AG08396 (cell line): ENCODE measurements around the gene TMCC1.
"Not testable (repeated sequence)": the region's sequence is repeated elsewhere in the genome, so short reads cannot be mapped to it uniquely, and the experiment has no call there.

Experiments used
- DNase-seq: peaks from one replicate; pipeline ENCODE4 v3.0.0; 2012; ENCODE audit warnings: low spot score, mixed read lengths

The TMCC1 gene

GRCh38 chr3:129892486-129892856 lies 1.0 kb downstream of the TMCC1 start:
- no peak for DNase-seq

GRCh38 chr3:129890891-129891290 lies 2.6 kb downstream of the TMCC1 start:
- DNase-seq: no peak

GRCh38 chr3:129890125-129890524 lies 3.4 kb downstream of the TMCC1 start:
- no peak for DNase-seq

GRCh38 chr3:129888771-129889170 lies 4.7 kb downstream of the TMCC1 start:
- DNase-seq: peak; percentile 82

- no peak for DNase-seq
Observed at GRCh38 chr3:129881261-129881660, 12.2 kb downstream of the TMCC1 start.

- no peak for DNase-seq
Observed at GRCh38 chr3:129878355-129878754, 15.2 kb downstream of the TMCC1 start.

GRCh38 chr3:129874479-129874878 lies 19.0 kb downstream of the TMCC1 start:
- DNase-seq: not testable (repeated sequence)

- DNase-seq: no peak
Observed at GRCh38 chr3:129868912-129869311, 24.6 kb downstream of the TMCC1 start.

- DNase-seq: no peak
Observed at GRCh38 chr3:129867506-129868124, 25.9 kb downstream of the TMCC1 start.

- no peak for DNase-seq
Observed at GRCh38 chr3:129865806-129866205, 27.7 kb downstream of the TMCC1 start.

GRCh38 chr3:129864519-129864918 lies 29.0 kb downstream of the TMCC1 start:
- no peak for DNase-seq

GRCh38 chr3:129859272-129859671 lies 34.2 kb downstream of the TMCC1 start:
- no peak for DNase-seq

- no peak for DNase-seq
Observed at GRCh38 chr3:129857899-129858298, 35.6 kb downstream of the TMCC1 start.

- DNase-seq: not testable (repeated sequence)
Observed at GRCh38 chr3:129856790-129857189, 36.7 kb downstream of the TMCC1 start.

GRCh38 chr3:129855832-129856419 lies 37.6 kb downstream of the TMCC1 start:
- DNase-seq: peak; percentile 22

- DNase-seq: peak; percentile 17
Observed at GRCh38 chr3:129855170-129855831, 38.2 kb downstream of the TMCC1 start.

GRCh38 chr3:129854460-129854859 lies 39.1 kb downstream of the TMCC1 start:
- no peak for DNase-seq

GRCh38 chr3:129845956-129846355 lies 47.6 kb downstream of the TMCC1 start:
- DNase-seq: no peak

GRCh38 chr3:129840707-129841360 lies 52.7 kb downstream of the TMCC1 start:
- no peak for DNase-seq

- DNase-seq: no peak
Observed at GRCh38 chr3:129838086-129838485, 55.4 kb downstream of the TMCC1 start.

GRCh38 chr3:129837065-129837642 lies 56.4 kb downstream of the TMCC1 start:
- DNase-seq: no peak

GRCh38 chr3:129836381-129837064 lies 57.0 kb downstream of the TMCC1 start:
- no peak for DNase-seq
